H1 (cell line): ENCODE results near the gene KLHL15. TPM values are rescaled to one million over a fixed set of nuclear protein-coding genes. Genes with fewer than 3 reads are reported as not detected.
A peak's percentile ranks its signal among the peaks of the same experiment; 100 is the strongest.

ENCODE experiments used
- CTCF ChIA-PET: fragments of 300-600 bp; sonication (Branson Sonifier 250); formaldehyde crosslinking; loops from one replicate; lab custom pipeline; 2021; ENCODE audit not compliant: partially characterized antibody; lab: Charles Lee
- POLR2A ChIA-PET: fragments of 300-600 bp; sonication (Branson Sonifier 250); formaldehyde crosslinking; loops from one replicate; lab custom pipeline; 2021; ENCODE audit warnings: inconsistent platforms; ENCODE audit not compliant: partially characterized antibody; lab: Charles Lee
- DNase-seq, 2 experiments: peaks; one replicate each; pipeline versions ENCODE4 v3.0.0 to v3.0.0-alpha.2; 2010 to 2022; ENCODE audit warnings: low spot score in 2 of 2, low read depth in 1 of 2, mixed read lengths in 1 of 2
- FAIRE-seq: peaks from 2 replicates; lab custom pipeline; 2011; peaks lifted over from hg19 to GRCh38; lab: Jason Lieb, UNC
- H2AFZ ChIP-seq: 2 replicates; pipeline ENCODE4 v1.8.1; 2012; ENCODE audit warnings: low read length, inconsistent platforms
- H2AK5ac ChIP-seq: 2 replicates; pipeline ENCODE4 v1.6.1; 2013; ENCODE audit warnings: low read depth, low read length
- H2BK120ac ChIP-seq: replicated peaks from 2 replicates; pipeline ENCODE3; 2013; ENCODE audit warnings: low read depth, low read length, inconsistent platforms
- H2BK12ac ChIP-seq: 2 replicates; pipeline ENCODE4 v1.6.1; 2013; ENCODE audit warnings: low read depth, low read length
- H2BK15ac ChIP-seq: 2 replicates; pipeline ENCODE4 v1.6.1; 2013; ENCODE audit warnings: low read length
- H2BK20ac ChIP-seq: 2 replicates; pipeline ENCODE4 v1.6.1; 2013; ENCODE audit warnings: low read length
- H2BK5ac ChIP-seq: 2 replicates; pipeline ENCODE4 v1.6.1; 2013; ENCODE audit warnings: low read depth, low read length
- H3K14ac ChIP-seq: 2 replicates; pipeline ENCODE4 v1.6.1; 2013; ENCODE audit warnings: inconsistent platforms; ENCODE audit not compliant: insufficient read length
- H3K18ac ChIP-seq: 2 replicates; pipeline ENCODE4 v1.6.1; 2013; ENCODE audit warnings: low read length; ENCODE audit errors: extremely low read depth
- H3K23ac ChIP-seq: 2 replicates; pipeline ENCODE4 v1.6.1; 2013; ENCODE audit warnings: inconsistent platforms; ENCODE audit not compliant: insufficient read length
- H3K23me2 ChIP-seq: 2 replicates; pipeline ENCODE4 v1.6.1; 2013; ENCODE audit warnings: low read depth, low read length
- H3K27ac ChIP-seq: 2 replicates; pipeline ENCODE4 v1.6.1; 2011; ENCODE audit warnings: low read depth, low read length, inconsistent platforms
- H3K27me3 ChIP-seq, 4 experiments: replicated peaks in 1 of 4; 1 replicate in 1 of 4; 2 replicates in 3 of 4; pipeline versions ENCODE4 v1.6.1 to v1.8.1; 2011 to 2013; ENCODE audit warnings: low read length in 3 of 4, mild to moderate bottlenecking in 3 of 4, inconsistent platforms in 2 of 4, mixed read lengths in 2 of 4, moderate library complexity in 1 of 4; ENCODE audit not compliant: control insufficient read depth in 3 of 4, insufficient read depth in 3 of 4; ENCODE audit errors: extremely low read depth in 1 of 4
- H3K36me3 ChIP-seq, 4 experiments: 2 replicates each; pipeline versions ENCODE4 v1.6.1 to v1.8.1; 2011 to 2013; ENCODE audit warnings: mild to moderate bottlenecking in 4 of 4, low read length in 3 of 4, moderate library complexity in 2 of 4, control low read depth in 1 of 4, inconsistent platforms in 1 of 4; ENCODE audit not compliant: insufficient read depth in 4 of 4, control insufficient read depth in 2 of 4
- H3K4ac ChIP-seq: replicated peaks from 2 replicates; pipeline ENCODE3; 2013; ENCODE audit warnings: low read length, low read depth, mixed read lengths, inconsistent platforms; ENCODE audit not compliant: insufficient read length
- H3K4me1 ChIP-seq, 4 experiments: replicated peaks in 1 of 4; 1 replicate in 1 of 4; 2 replicates in 3 of 4; pipeline versions ENCODE4 v1.6.1 to v1.8.1; 2011 to 2013; ENCODE audit warnings: low read length in 3 of 4, inconsistent platforms in 2 of 4, mixed read lengths in 1 of 4; ENCODE audit not compliant: insufficient read depth in 4 of 4, control insufficient read depth in 3 of 4
- H3K4me2 ChIP-seq, 2 experiments: 2 replicates each; pipeline versions ENCODE4 v1.6.1 to v1.8.1; 2011 to 2013; ENCODE audit warnings: low read depth in 2 of 2, low read length in 2 of 2, control low read depth in 1 of 2, inconsistent platforms in 1 of 2, mild to moderate bottlenecking in 1 of 2; ENCODE audit not compliant: insufficient read depth in 1 of 2
- H3K4me3 ChIP-seq, 4 experiments: fragments of 200-600, 300-600 bp in 1 of 4; sonication (generic), shearing (Covaris generic), sonication (Bioruptor Twin) in 1 of 4; 2 replicates each; pipeline versions ENCODE4 v1.5.1 to v1.8.1; 2011 to 2016; ENCODE audit warnings: low read length in 4 of 4, low read depth in 3 of 4, control low read depth in 2 of 4, inconsistent platforms in 2 of 4, mild to moderate bottlenecking in 2 of 4, mixed read lengths in 1 of 4, moderate library complexity in 1 of 4; ENCODE audit not compliant: insufficient read depth in 2 of 4; ENCODE audit errors: extremely low read depth in 1 of 4
- H3K56ac ChIP-seq: replicated peaks from 2 replicates; pipeline ENCODE3; 2013; ENCODE audit warnings: low read depth, mild to moderate bottlenecking, mixed read lengths, low read length, inconsistent platforms; ENCODE audit not compliant: insufficient read length
- H3K79me1 ChIP-seq: 2 replicates; pipeline ENCODE4 v1.6.1; 2013; ENCODE audit warnings: low read depth, low read length, control low read depth
- H3K79me2 ChIP-seq, 2 experiments: 2 replicates each; pipeline versions ENCODE4 v1.6.1 to v1.8.1; 2012 to 2013; ENCODE audit warnings: low read length in 2 of 2, mild to moderate bottlenecking in 2 of 2, inconsistent platforms in 1 of 2; ENCODE audit not compliant: insufficient read depth in 2 of 2, control insufficient read depth in 1 of 2
- H3K9ac ChIP-seq, 4 experiments: replicated peaks in 1 of 4; 1 replicate in 1 of 4; 2 replicates in 3 of 4; pipeline versions ENCODE4 v1.6.1 to v1.8.1; 2011 to 2013; ENCODE audit warnings: low read depth in 3 of 4, low read length in 3 of 4, control low read depth in 2 of 4, mild to moderate bottlenecking in 2 of 4, moderate library complexity in 2 of 4, inconsistent platforms in 1 of 4; ENCODE audit errors: extremely low read depth in 1 of 4
- H3K9me3 ChIP-seq, 2 experiments: 2 replicates each; pipeline versions ENCODE4 v1.6.1 to v1.8.1; 2012 to 2013; ENCODE audit warnings: mild to moderate bottlenecking in 2 of 2, moderate library complexity in 2 of 2, control low read depth in 1 of 2, inconsistent platforms in 1 of 2, low read depth in 1 of 2, low read length in 1 of 2, mixed read lengths in 1 of 2; ENCODE audit not compliant: insufficient read depth in 2 of 2
- H4K20me1 ChIP-seq, 2 experiments: replicated peaks in 1 of 2; 2 replicates each; pipeline versions ENCODE3 to v1.8.1; 2011 to 2013; ENCODE audit warnings: inconsistent platforms in 2 of 2, low read length in 2 of 2, mild to moderate bottlenecking in 1 of 2; ENCODE audit not compliant: insufficient read depth in 2 of 2, control insufficient read depth in 1 of 2
- H4K5ac ChIP-seq: 2 replicates; pipeline ENCODE4 v1.6.1; 2013; ENCODE audit warnings: low read length, low read depth, mixed read lengths, inconsistent platforms; ENCODE audit not compliant: insufficient read length
- H4K8ac ChIP-seq: 2 replicates; pipeline ENCODE4 v1.8.0; 2013; ENCODE audit warnings: mild to moderate bottlenecking, moderate library complexity, low read length, inconsistent platforms; ENCODE audit not compliant: insufficient read depth; ENCODE audit errors: extremely low read depth
- H4K91ac ChIP-seq: replicated peaks from 2 replicates; pipeline ENCODE3; 2013; ENCODE audit warnings: low read length, mixed read lengths, inconsistent platforms; ENCODE audit not compliant: insufficient read length
- ATF2 ChIP-seq: IDR thresholded peaks from 2 replicates; pipeline ENCODE4 v1.6.1; 2012; ENCODE audit warnings: low read length, inconsistent platforms
- CHD1 ChIP-seq: IDR thresholded peaks from 2 replicates; pipeline ENCODE4 v1.6.1; 2012; ENCODE audit warnings: low read depth, low read length, improper control_type of control experiment
- FOSL1 ChIP-seq: IDR thresholded peaks from 2 replicates; pipeline ENCODE4 v1.6.1; 2011; ENCODE audit warnings: mild to moderate bottlenecking, low read depth, low read length, moderate library complexity; ENCODE audit not compliant: insufficient read depth
- NRF1 ChIP-seq: IDR thresholded peaks from 2 replicates; pipeline ENCODE4 v1.6.1; 2011; ENCODE audit warnings: mild to moderate bottlenecking, low read depth, low read length, improper control_type of control experiment
- POLR2AphosphoS5 ChIP-seq: IDR thresholded peaks from 2 replicates; pipeline ENCODE4 v1.6.1; 2011; ENCODE audit warnings: low read depth, low read length
- RBBP5 ChIP-seq: IDR thresholded peaks from 2 replicates; pipeline ENCODE4 v1.7.1; 2012; ENCODE audit warnings: low read depth, mild to moderate bottlenecking, inconsistent platforms, low read length, moderate library complexity, borderline replicate concordance
- RNF2 ChIP-seq: fragments of 200-900, 300-1000 bp; sonication (generic); IDR thresholded peaks from 2 replicates; pipeline ENCODE4 v1.7.1; 2016; ENCODE audit warnings: borderline replicate concordance, low read depth, mild to moderate bottlenecking, antibody characterized with exemption, low read length; ENCODE audit not compliant: poor library complexity, severe bottlenecking; ENCODE audit errors: missing control alignments
- SIX5 ChIP-seq: IDR thresholded peaks from 2 replicates; pipeline ENCODE4 v1.6.1; 2011; ENCODE audit warnings: mild to moderate bottlenecking, low read depth, low read length
- WGBS, 2 experiments: shearing (Covaris generic) in 1 of 2; methylation state at CpG; one replicate each; pipeline versions ENCODE4 v1.1.6 to v1.1.7; 2013 to 2015; ENCODE audit warnings: low lambda C conversion rate in 2 of 2, mixed read lengths in 2 of 2, inconsistent platforms in 1 of 2, low coverage in 1 of 2, missing lambda C conversion rate in 1 of 2; ENCODE audit not compliant: insufficient replicate concordance in 2 of 2, insufficient coverage in 1 of 2, insufficient read length in 1 of 2; ENCODE audit errors: extremely low coverage in 1 of 2, missing lambda C conversion rate in 1 of 2; 5-methylcytosine and 5-hydroxymethylcytosine counted together
- polyA plus RNA-seq, 7 experiments: library from polyadenylated mRNA; depleted of rRNA in 3 of 7; stranded (reverse) in 5 of 7; unstranded in 2 of 7; fragments of >200 nt in 5 of 7; fragments of 200-250 nt in 2 of 7; gene quantifications; 1 replicate in 5 of 7; 2 replicates in 1 of 7; 4 replicates in 1 of 7; pipeline versions ENCODE4 v1.2.1 to v1.2.3, GENCODE V29; 2011 to 2013; ENCODE audit warnings: missing spikeins in 2 of 7, mixed read lengths in 2 of 7
- total RNA-seq: library from RNA; stranded (reverse); fragmentation: NEBNext Ultra II Directional; extraction: Animal tissue kit (Norgen Biotek cat#: 25700); gene quantifications from 2 replicates; pipeline ENCODE4 v1.2.1, GENCODE V29; 2021

KLHL15 gene
- total and polyA plus RNA-seq, 2 of the 8 experiments (the other 6 are each of a cell fraction or from before 2014, with no cell fraction given): 3.7 to 8.9 TPM

DNA sequence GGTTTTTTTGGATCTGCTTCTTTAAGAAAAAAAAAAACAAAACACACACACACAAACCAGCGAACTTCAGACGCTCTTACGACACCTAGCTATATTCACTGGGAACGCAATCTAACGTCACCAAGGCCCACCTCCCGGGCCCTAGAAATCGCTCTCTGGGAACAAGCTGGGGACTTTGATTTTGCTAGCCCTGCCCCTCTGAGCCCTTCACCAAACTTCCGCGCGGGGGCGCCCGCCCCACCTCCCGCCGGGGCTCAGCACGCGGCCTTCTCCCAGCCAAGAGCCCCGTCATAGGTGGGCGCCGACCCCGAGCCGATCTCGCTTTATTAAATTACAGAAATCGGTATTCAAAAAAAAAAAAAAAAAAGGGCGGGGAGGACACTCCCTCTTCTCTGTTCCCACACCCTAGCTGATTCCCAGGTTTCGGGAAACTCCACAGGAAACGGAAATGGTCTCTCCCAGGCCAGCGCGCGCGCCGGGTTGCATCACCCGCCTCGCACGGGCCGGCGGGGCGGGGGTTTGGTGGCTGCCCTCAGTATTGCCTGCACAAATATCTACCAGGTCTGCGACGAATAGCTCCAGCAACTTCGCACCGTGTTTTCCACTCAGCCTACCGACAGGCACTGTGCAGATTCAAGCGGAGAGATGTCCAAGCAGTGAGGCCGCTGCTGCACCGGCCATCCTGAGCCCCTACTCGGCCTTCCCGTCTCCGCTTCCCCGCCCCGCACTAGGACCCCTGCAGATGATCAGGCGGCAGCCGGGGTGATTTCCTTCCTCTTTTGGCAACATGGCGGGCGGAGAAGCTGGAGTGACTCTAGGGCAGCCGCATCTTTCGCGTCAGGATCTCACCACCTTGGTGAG lies 27.4 kb upstream of the KLHL15 start, which contains the start of gene EIF2S3:
EIF2S3 (plus strand) TSS at position 775 of the 861 bp plus-strand sequence; CDS start at position 788, 13 bp downstream.
- Histone ChIP-seq H3K4me3 (peak within 1 kb of the TSS in 3 of 4 experiments; percentile 9 to 87 (median 85); a peak in 5 of 8 replicates), H3K9ac (peak within 1 kb of the TSS; percentile 70 to 98 (median 96); a peak in 6 of 7 replicates)
- peak; percentile 55 for TF ChIP-seq POLR2AphosphoS5
- no peak for TF ChIP-seq RNF2
- TF ChIP-seq CHD1: no peak
- no peak for TF ChIP-seq ATF2
- no peak for TF ChIP-seq SIX5
- TF ChIP-seq NRF1: no peak
- TF ChIP-seq RBBP5: no peak
- TF ChIP-seq FOSL1: no peak

More for the DNA sequence above, 27.4 kb upstream of the KLHL15 start, which contains the start of gene EIF2S3:
- Histone ChIP-seq H3K9me3 (no peaks in the 10 kb centered on the region), H2BK20ac (peak within 1 kb of the TSS; percentile 90; the same call in 1 of the 2 replicates), H4K5ac (peak within 1 kb of the TSS; percentile 100), H3K4me2 (peak within 1 kb of the TSS in 1 of 2 experiments; percentile 38; a peak in 3 of 4 replicates), H3K79me1 (no peaks in the 10 kb centered on the region), H3K18ac (peak within 1 kb of the TSS; percentile 100), H2AK5ac (peak within 1 kb of the TSS; percentile 65), H3K14ac (no peak within 1 kb of the TSS), H4K8ac (peak within 1 kb of the TSS; percentile 99), H3K4me1 (peaks cover 0 to 2% (median 0%) of the 10 kb centered on the region in 4 experiments; a peak in 1 of 7 replicates), H2BK15ac (peak within 1 kb of the TSS; percentile 100; the same call in 1 of the 2 replicates), H2BK5ac (peak within 1 kb of the TSS; percentile 100), H3K27ac (peak within 1 kb of the TSS; percentile 99), H3K27me3 (no peaks in the 10 kb centered on the region), H4K91ac (peak within 1 kb of the TSS; percentile 97), H3K4ac (no peak within 1 kb of the TSS), H3K79me2 (peaks cover 0 to 12% of the 10 kb centered on the region in 2 experiments; a peak in 2 of 4 replicates), H3K56ac (peak within 1 kb of the TSS; percentile 98), H3K23ac (no peak within 1 kb of the TSS), H3K23me2 (0 out of 2 replicates have a peak, but pooled peaks cover 3% of the 10 kb centered on the region), H2AFZ (peak within 1 kb of the TSS; percentile 93; the same call in 1 of the 2 replicates), H2BK120ac (peak within 1 kb of the TSS; percentile 87), H2BK12ac (peak within 1 kb of the TSS; percentile 99), H4K20me1 (no peaks in the 10 kb centered on the region), H3K36me3 (peaks cover 6 to 25% (median 16%) of the 10 kb centered on the region in 4 experiments; a peak in 7 of 8 replicates)
- ChIA-PET POLR2A (interaction anchor here (0.6 to 9.2 kb wide), 23 partner anchors 15 to 411 kb away, joined by 3 to 160 read pairs (median 3); partner anchors contain the start of genes ACOT9, APOO, CXorf58 and KLHL15), CTCF (interaction anchor here (0.7 to 3.6 kb wide), 22 partner anchors 11 to 303 kb away, joined by 3 to 23 read pairs (median 5); partner anchors contain the start of genes APOO, CXorf58 and KLHL15)
- WGBS, 2 experiments: 3% methylated on average over 25 of the region's 57 CpGs; no CpG with 5 or more reads in 1 of the 2 experiments
- DNase-seq (peak; percentile 61 to 84), FAIRE-seq (peak; percentile 7)
